Transverse colon (tissue), 4 donors: Measurements from ENCODE around the gene SPDL1. TPM values are rescaled to one million over a fixed set of nuclear protein-coding genes. Genes with fewer than 3 reads are reported as not detected.

ENCODE experiments used
- DNase-seq: peaks from one replicate; pipeline ENCODE4 v3.0.0-alpha.2; 2019
- H3K27ac ChIP-seq, 4 donors: fragments of 200-600 bp; sonication (generic); 2 replicates each; pipeline ENCODE4 v1.5.1; 2016 to 2018; ENCODE audit warnings: inconsistent platforms in 4 of 4
- H3K27me3 ChIP-seq: fragments of 200-600 bp; sonication (generic); 2 replicates; pipeline ENCODE4 v1.5.1; 2017; ENCODE audit warnings: inconsistent platforms
- H3K36me3 ChIP-seq, 4 donors: fragments of 200-600 bp; sonication (generic); 2 replicates each; pipeline ENCODE4 v1.5.1; 2017 to 2019; ENCODE audit warnings: inconsistent platforms in 4 of 4
- H3K4me1 ChIP-seq, 4 donors: fragments of 200-600 bp; sonication (generic); 2 replicates each; pipeline ENCODE4 v1.5.1; 2017 to 2020; ENCODE audit warnings: inconsistent platforms in 4 of 4
- H3K4me3 ChIP-seq, 4 donors: fragments of 200-600 bp; sonication (generic); 1 replicate in 1 of 4; 2 replicates in 3 of 4; pipeline versions ENCODE4 v1.5.1 to v1.6.1; 2017 to 2019; ENCODE audit warnings: inconsistent platforms in 4 of 4
- H3K9me3 ChIP-seq, 2 donors: fragments of 200-600 bp; sonication (generic); 2 replicates each; pipeline ENCODE4 v1.5.1; 2017 to 2019; ENCODE audit warnings: inconsistent platforms in 2 of 2
- EP300 ChIP-seq: sonication (generic); formaldehyde crosslinking; IDR thresholded peaks from one replicate; pipeline ENCODE4 v1.6.1; 2017; ENCODE audit warnings: antibody characterized with exemption, low read depth
- POLR2A ChIP-seq: fragments of 450-650 bp; IDR thresholded peaks from one replicate; pipeline ENCODE4 v1.6.1; 2016; ENCODE audit warnings: antibody characterized with exemption, mild to moderate bottlenecking, moderate library complexity
- POLR2AphosphoS5 ChIP-seq, 3 donors: sonication (generic); formaldehyde crosslinking; IDR thresholded peaks; one replicate each; pipeline ENCODE4 v1.6.1; 2016; ENCODE audit warnings: antibody characterized with exemption in 3 of 3
- WGBS, 2 donors: methylation state at CpG; one replicate each; pipeline ENCODE4 v1.1.5; 2018; ENCODE audit warnings: low coverage in 1 of 2; 5-methylcytosine and 5-hydroxymethylcytosine counted together
- in situ Hi-C, 4 donors: fragments of 200-750 bp; cut with MboI; loops; one replicate each; pipeline versions ENCODE4 v1.15.0 to v1.15.1; 2017; ENCODE audit warnings: low sequenced_read_pairs in 3 of 4, low pct_ligation_motif_present in 1 of 4, low pct_unique_long_range_greater_than_20kb in 1 of 4
- intact Hi-C: fragments of 100-400 bp; cut with DNase I; formaldehyde crosslinking; loops from one replicate; pipeline ENCODE4 v1.15.1; 2023; ENCODE audit warnings: low total_unique reads
- total RNA-seq, 4 donors: library from RNA; depleted of rRNA; stranded (reverse); fragments of >200 nt; gene quantifications; one replicate each; pipeline ENCODE4 v1.1.0, GENCODE V29; 2016
- TF ChIP-seq, protein P1 (sequence below), 5 experiments: fragments of 200-600 bp in 3 of 5; fragments of 450-650 bp in 2 of 5; sonication (generic) in 3 of 5; IDR thresholded peaks; 1 replicate in 2 of 5; 2 replicates in 3 of 5; pipeline ENCODE4 v1.5.1; 2016 to 2017; ENCODE audit warnings: antibody characterized with exemption in 5 of 5, inconsistent platforms in 3 of 5, mild to moderate bottlenecking in 2 of 5, moderate library complexity in 1 of 5

Gene SPDL1
- total RNA-seq, 4 donors from 2014 or later, result 1.5 to 23.7 (median 8.8) TPM

- Histone ChIP-seq H3K27me3 (no peaks in the 10 kb centered on the region), H3K4me3 (no peak overlapping the region), H3K27ac (no peak overlapping the region), H3K4me1 (peaks cover 0 to 27% (median 3%) of the 10 kb centered on the region in 4 donors), H3K9me3 (no peaks in the 10 kb centered on the region), H3K36me3 (no peaks in the 10 kb centered on the region)
- DNase-seq, result no peak
- 73% methylated on average over 12 of the region's 13 CpGs; no CpG with 5 or more reads in 1 of the 2 donors for WGBS, 2 donors
- TF ChIP-seq POLR2A, result no peak
- TF ChIP-seq, protein P1, sequence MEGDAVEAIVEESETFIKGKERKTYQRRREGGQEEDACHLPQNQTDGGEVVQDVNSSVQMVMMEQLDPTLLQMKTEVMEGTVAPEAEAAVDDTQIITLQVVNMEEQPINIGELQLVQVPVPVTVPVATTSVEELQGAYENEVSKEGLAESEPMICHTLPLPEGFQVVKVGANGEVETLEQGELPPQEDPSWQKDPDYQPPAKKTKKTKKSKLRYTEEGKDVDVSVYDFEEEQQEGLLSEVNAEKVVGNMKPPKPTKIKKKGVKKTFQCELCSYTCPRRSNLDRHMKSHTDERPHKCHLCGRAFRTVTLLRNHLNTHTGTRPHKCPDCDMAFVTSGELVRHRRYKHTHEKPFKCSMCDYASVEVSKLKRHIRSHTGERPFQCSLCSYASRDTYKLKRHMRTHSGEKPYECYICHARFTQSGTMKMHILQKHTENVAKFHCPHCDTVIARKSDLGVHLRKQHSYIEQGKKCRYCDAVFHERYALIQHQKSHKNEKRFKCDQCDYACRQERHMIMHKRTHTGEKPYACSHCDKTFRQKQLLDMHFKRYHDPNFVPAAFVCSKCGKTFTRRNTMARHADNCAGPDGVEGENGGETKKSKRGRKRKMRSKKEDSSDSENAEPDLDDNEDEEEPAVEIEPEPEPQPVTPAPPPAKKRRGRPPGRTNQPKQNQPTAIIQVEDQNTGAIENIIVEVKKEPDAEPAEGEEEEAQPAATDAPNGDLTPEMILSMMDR (IDR thresholded peaks at IDR 0.05), result no peak
- no peak for TF ChIP-seq POLR2AphosphoS5 (IDR thresholded peaks at IDR 0.05)
- no peak for TF ChIP-seq EP300
- intact Hi-C loops, result no loop called here
- in situ Hi-C loops, result no loop called here
Observed at GRCh38 chr5:169648725-169649310, 65.2 kb downstream of the SPDL1 start.

DNA sequence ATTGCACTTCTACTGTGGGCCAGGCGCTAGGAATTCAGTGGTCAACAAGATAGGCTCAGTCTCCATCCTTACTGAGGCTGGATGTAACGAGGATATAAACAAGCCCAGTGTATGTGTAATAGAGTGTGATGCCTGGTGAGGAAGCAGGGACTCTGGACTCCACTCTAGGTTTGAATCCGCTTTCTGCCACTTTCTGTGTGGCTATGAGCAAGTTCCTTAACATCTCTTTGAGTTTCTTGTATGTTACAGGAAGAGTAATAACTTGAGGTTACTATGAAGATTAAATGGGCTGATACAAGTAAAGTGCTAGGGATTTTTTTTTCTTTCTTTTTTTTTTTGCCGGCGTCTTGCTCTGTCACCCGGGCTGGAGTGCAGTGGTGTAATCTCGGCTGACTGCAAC lies 65.9 kb downstream of the SPDL1 start:
- TF ChIP-seq EP300 (no peak), POLR2A (no peak), POLR2AphosphoS5 (IDR thresholded peaks at IDR 0.05) (no peak)
- TF ChIP-seq, protein P1 (IDR thresholded peaks at IDR 0.05), result no peak
- 68 to 71% methylated on average over 3 to 7 of the region's 7 CpGs for WGBS, 2 donors
- H3K36me3 ChIP-seq, result no peaks in the 10 kb centered on the region
- no peak overlapping the region for H3K4me3 ChIP-seq
- H3K9me3 ChIP-seq, result no peaks in the 10 kb centered on the region
- intact Hi-C loops, result no loop called here
- peaks cover 0 to 27% (median 3%) of the 10 kb centered on the region in 4 donors for H3K4me1 ChIP-seq
- no peak for DNase-seq
- no peaks in the 10 kb centered on the region for H3K27me3 ChIP-seq
- no peak overlapping the region for H3K27ac ChIP-seq
- in situ Hi-C loops, result no loop called here

- TF ChIP-seq, protein P1 (IDR thresholded peaks at IDR 0.05), result no peak
- TF ChIP-seq POLR2AphosphoS5 (IDR thresholded peaks at IDR 0.05) (no peak), EP300 (no peak)
- H3K36me3 ChIP-seq, result no peaks in the 10 kb centered on the region
- 58 to 76% methylated on average over 2 to 5 of the region's 5 CpGs for WGBS, 2 donors
- no peaks in the 10 kb centered on the region for H3K9me3 ChIP-seq
- in situ Hi-C loops, result no loop called here
- H3K4me1 ChIP-seq, result peaks cover 0 to 27% (median 3%) of the 10 kb centered on the region in 4 donors
- intact Hi-C loops, result no loop called here
- peak overlapping the region in 1 of 4 donors; percentile 41 for H3K27ac ChIP-seq
- DNase-seq, result no peak
- no peaks in the 10 kb centered on the region for H3K27me3 ChIP-seq
- H3K4me3 ChIP-seq, result no peak overlapping the region
Observed at GRCh38 chr5:169650701-169651331, 67.2 kb downstream of the SPDL1 start.

DNA sequence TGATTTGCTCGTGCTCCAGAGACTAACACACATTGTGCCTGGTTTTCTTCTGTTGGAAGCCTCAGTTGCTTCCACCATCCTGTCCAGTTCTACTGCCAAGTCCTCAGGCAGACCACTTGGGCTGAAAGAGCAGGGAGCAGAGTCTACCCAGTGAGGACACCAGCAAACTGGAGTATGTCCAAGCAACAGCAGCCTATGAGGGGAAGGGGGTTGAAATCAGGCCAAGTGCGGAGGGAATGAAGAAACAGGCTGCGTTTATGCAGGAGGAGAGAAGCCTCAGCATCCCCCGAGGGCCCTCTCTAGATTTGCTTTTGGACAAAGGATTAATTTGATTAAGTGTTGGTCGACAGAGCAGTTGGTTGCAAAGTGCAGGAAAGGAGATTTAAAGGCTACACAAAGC lies 68.0 kb downstream of the SPDL1 start:
- Histone ChIP-seq H3K36me3 (no peaks in the 10 kb centered on the region), H3K9me3 (no peaks in the 10 kb centered on the region), H3K4me1 (peaks cover 0 to 27% (median 3%) of the 10 kb centered on the region in 4 donors), H3K4me3 (no peak overlapping the region), H3K27me3 (no peaks in the 10 kb centered on the region), H3K27ac (no peak overlapping the region)
- TF ChIP-seq POLR2AphosphoS5 (IDR thresholded peaks at IDR 0.05) (no peak), POLR2A (no peak), EP300 (no peak)
- TF ChIP-seq, protein P1 (IDR thresholded peaks at IDR 0.05), result no peak
- 43 to 69% methylated on average over 1 to 5 of the region's 5 CpGs for WGBS, 2 donors
- no peak for DNase-seq
- intact Hi-C loops, result no loop called here
- in situ Hi-C loops, result no loop called here
